GM19463 (cell line): ENCODE measurements around the gene LAD1.

Source experiments
- ATAC-seq: cut with Tn5 transposase; IDR thresholded peaks from one replicate; pipeline ENCODE4 v1.9.1; 2021; ENCODE audit warnings: mild to moderate bottlenecking, moderate library complexity; ENCODE audit not compliant: unreplicated experiment

The LAD1 gene

DNA sequence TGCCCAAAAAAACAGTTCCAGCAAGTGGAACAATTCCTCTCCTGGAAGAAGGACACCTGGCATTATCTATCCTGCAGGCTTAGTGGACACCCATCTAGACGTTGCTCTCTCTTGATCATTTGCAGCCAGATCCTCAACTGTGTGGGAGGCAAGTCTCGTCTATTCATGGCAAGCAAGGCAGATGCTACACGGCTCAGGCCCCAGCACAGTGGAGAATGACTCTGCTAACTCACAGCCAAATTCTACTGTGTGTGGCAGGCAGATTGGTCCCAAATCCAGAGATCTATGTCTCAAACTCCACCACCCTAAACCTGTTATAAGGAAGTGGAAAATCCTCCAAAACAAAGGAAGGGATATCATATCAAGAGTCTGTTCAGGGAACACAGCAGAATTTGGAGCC, 28.6 kb downstream of the LAD1 start:
- no peak for ATAC-seq

DNA sequence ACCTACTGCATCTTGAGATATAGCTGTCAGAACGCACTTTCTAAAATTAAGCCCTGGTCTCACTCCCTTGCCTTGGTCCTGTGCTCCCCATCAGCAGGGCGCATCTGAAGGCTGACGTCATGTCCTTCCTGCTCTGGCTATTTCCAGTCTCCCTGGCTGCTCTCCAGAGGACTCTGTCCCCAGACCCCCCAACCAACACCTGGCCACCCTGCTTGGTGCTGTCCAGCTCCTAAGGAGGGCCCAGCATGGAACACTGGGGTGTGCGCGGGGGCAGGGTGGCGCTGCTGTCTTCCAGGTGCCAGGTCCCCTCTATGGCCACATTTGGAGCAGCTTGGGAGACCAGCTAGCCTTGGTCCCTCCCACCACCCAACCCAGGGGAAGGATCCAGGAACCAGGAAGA, 29.9 kb downstream of the LAD1 start:
- no peak for ATAC-seq

DNA sequence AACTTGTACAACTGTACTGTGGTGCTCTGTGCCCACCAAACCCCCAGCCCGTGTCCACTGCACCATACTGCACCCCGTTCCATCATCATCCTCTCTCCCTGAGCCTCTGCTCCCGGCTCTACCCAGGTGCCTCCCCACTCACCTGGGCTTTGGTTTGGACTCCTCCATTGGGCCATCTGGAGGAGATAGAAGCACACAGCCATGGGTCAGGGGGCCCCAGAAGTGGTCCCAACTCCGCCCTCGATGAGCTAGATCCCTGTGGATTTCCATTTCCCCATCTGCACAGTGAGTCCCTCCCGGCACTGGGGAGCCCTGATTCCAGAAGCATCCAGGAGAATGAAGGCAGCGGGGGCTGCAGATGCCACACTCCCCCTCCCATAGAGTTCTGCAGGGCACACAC, 32.4 kb downstream of the LAD1 start:
- ATAC-seq: no peak

DNA sequence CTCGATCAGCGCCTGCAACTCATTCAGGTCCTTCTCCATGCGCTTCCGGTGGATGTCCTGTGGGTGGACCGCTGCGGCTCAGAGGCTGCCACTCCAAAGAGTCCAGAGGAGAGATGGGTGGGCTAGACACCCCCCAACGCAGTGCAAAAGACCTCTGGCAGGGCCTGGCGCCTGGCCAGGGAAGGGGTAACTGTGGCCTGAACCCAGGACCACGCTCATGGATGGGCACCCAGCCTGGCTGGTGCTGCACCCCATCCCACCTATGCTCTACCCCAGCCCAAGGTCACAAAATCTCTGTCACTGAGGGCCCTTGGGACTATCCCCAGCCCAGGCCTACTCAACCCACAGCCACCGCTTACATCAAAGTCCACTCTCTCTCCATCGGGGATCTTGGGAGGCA, 33.9 kb downstream of the LAD1 start:
- ATAC-seq: no peak

DNA sequence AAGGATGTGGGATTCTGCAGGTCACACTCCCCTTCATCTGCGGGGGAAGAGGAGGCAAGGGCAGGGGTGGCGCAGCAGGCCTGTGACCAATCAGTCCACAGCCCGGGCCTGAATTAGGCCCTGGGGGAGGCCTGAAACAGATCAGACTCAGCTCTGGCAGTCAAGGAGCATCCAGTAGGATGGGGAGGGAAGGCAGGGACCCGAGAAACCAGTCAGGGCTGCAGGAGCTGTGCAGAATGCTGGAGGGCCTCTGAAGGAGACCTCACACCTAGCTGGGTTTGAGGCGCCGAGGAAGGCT, 34.4 kb downstream of the LAD1 start:
- ATAC-seq: no peak

DNA sequence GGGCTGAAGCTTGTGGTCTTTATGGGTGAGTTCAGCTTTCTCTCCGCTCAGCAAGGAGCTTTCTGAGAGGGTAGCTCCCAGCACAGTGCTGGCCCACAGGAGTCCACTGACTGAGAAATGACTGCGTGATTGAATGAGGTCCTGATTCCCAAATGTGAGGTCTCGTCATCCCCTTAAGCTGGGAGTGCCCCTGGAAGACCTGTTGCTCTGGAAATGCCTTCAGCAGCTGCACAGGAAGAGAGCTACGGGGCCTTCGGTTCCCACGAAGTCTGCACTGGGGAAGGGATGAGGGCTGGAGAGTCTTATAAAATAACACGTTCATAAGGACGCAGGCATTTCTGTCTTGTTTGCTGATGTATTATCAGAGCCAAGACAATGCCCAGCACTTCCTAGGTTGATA, 35.7 kb downstream of the LAD1 start:
- no peak for ATAC-seq

DNA sequence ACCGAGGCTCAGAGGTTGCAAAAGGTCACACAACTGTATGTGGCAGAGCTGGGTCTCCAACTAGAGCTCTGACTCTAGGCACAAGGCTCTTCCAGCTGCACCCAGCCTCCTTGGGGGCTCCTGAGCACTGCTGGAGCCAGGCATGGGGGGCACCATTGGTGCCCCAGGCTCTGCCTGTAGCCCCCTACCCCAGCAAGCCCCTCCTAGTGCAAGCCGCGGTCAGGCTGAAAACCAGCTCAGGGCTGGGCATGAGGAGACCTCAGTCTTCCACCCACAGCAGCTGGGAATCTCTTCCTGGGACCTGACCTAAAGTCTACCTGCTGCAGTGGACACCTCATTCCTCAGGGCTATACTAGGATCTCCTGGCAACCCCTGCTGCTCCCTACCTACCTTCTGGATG, 36.2 kb downstream of the LAD1 start:
- no peak for ATAC-seq

DNA sequence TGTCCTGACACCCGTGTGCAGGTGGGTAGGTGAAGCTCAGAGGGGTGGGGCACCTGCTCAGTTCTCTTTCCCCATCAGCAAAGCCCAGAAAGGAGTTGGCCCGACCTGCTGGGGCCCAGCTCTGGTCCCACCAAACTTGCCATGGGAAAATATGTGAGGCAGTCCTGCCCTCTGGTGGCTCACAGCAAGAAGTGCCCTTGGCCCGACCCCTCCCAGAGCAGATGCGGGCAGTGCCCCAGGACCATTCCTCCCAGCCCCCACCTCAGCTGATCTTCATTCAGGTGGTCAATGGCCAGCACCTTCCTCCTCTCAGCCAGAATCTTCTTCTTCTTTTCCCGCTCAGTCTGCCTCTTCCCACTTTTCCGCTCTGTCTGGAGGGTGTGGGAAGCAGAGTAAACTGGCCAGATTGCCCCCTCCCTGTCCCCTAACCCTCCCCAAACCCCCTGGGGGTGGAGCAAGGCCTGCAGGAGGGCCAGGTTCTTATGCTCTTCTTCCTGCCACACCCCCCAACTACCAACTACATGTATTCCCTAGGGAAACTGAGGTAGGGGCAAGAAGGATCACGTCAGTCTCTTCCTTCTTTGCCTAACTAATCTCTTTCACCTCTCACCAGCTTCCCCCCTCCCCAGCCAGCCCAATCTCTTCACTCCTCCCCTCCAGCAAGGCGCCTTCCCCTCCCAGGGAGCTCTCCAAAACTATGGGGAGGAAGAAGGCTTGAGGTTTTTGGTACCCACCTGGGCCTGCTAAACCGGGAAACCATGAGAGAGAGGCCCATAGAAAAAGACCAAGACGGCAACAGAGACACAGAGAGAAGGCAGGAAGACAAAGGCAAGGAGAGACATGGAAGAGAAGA, 37.2 kb downstream of the LAD1 start:
- ATAC-seq: no peak

DNA sequence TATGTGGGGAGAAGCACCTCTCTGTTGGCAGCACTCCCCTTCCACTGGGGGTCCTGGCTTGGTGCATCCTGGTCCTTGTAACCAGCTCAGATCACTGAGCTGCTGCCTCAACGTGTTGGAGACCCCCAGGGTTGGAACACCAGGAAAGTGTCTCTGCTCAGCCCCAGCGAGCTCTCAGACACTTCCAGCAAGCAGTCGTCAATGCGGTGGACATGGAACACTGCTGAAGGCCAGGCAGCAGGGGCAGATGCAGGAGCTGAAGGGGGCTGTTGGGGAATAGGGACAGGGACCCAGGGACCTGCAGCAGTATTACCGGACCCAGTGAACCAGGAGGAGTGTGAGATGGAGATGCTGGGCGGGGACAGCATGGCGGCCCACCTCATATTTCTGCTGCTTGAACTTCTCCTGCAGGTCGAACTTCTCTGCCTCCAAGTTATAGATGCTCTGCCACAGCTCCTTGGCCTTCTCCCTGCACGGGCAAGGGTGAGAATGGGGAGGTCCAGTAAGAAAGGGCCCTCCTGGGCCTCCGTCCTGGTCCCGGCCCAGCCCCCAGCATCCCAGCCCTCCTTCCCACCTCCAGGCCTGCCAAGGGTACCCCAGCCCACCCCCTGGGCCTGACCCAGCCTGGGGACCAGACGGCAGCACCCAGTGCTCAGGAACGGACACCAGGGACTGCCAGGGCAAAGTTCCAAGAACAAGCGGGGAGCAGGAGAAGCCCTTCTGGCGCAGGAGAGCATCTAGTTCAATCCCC, 38.0 kb downstream of the LAD1 start:
- ATAC-seq: no peak

DNA sequence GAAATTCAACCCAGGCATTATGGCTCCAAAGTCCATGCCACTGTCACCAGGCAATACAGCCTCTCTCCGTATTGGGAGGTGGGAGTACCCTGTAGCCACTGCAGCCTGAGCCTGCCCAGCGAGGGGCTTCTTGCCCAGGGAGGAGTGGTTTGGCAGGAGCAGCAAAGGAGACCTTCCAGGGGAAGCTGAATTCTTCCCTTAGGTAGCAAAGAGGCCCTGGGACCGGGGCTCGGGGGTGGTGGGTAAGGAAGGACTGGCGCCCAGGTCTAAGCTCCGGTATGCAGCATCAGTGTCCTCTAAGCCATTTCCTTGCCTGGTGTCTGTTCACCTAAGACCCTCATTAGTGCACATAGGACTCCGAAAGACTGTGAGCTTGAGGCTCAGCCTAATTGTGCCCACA, 38.6 kb downstream of the LAD1 start:
- ATAC-seq: no peak

DNA sequence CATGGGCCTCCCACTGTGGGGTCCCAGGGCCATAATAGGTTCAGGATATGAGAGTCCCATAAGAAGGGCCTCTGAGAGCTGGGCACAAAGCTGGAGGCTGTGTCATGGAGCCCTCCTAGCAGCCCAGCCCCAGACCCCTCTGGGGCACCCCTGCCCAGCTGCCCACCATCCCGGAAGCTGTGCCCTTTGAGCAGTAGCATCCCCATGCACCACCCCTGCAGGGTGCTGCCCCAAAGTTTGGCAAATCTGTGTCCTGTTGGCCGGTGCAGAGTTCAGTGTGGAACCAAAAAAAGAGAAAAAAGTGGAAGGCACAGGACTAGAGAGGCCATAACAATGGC, 39.3 kb downstream of the LAD1 start:
- no peak for ATAC-seq

DNA sequence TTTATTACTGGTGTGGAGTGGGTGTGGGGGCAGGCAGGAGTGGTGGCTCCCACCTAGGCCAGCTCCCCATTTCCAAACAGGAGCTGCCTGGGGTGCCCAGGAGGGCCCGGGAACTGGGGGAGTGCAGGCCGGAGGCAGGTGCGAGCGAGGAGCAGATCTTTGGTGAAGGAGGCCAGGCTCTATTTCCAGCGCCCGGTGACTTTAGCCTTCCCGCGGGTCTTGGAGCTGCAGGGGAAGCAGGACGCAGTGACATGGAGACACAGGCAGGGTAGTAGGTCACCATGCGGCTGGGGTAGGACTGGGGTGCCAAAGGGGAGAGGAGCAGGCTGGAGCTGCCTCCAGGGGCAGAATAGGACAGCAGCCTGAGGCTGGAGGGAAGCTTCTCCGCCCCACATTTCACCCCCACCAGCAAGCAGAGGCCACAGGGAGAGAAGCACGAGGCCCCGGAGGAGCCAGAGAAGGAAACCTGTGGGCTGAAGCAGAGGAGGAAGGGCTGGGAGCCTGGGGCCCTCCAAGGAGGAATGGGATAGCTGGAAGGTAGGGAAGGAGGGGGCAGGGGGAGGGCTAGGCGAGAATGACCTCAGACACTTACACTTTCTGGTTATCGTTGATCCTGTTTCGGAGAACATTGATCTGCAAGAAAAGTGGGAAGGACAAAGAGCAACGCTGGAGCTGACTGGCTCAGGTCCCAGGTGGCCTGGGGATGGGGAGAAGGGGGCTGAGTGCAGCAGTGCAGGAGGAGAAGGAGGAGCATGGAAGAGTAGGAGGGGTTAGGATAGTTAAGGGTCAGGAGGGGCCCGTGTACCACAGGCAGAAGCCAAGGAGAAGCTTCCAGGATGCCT, 39.9 kb downstream of the LAD1 start:
- ATAC-seq: no peak

DNA sequence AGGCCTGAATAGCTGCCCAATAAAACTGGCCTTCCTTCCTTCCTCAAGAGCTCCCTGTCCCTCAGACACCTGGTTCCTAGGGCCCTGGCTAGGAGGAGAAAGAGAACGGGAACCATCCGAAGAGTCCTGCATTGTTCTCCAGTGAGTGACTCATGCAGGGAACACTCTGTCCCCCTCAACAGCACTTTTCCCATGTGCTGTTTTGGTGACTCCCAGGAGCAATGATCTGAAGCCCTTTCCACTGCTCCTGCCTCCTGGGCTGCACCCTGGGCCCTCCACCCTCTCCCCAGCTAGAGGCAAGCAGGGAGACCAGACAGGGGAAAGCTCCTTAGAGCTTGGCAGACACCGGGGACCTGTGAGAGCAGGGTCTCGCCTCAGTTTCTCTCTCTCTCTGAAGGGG, 40.5 kb downstream of the LAD1 start:
- no peak for ATAC-seq

DNA sequence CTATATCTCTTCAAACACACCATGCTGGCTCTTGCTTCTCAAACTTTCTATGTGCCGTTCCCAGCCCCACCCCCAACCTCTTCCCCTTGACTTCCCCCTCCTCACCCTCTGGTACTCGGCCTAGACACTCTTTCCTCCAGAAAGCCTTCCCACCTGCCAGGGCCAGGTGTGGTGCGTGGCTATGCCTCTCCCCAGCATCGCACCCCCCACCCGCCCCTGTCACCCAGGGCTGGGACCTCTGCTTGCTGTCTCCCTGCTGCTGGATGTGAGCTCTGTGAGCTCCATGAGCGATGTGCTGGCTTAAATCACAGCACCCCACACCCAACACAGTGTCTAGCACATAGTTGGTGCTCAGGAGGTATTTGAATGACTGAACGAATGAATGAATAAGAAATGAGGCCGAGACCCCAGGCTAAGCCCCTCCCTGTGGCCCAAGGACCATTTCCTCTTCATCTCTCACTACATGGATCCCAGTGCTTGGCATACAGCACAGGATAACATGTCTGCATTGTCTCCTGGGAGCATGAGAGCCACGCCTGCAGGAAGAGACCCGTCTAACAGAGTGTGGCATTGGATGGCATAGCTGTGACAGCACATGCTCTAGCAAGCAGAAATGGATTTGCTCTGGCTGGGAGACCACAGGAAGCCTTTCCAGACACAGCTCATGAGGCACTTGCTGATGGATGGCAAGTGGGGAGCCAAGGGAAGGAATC, 41.3 kb downstream of the LAD1 start:
- ATAC-seq: no peak

DNA sequence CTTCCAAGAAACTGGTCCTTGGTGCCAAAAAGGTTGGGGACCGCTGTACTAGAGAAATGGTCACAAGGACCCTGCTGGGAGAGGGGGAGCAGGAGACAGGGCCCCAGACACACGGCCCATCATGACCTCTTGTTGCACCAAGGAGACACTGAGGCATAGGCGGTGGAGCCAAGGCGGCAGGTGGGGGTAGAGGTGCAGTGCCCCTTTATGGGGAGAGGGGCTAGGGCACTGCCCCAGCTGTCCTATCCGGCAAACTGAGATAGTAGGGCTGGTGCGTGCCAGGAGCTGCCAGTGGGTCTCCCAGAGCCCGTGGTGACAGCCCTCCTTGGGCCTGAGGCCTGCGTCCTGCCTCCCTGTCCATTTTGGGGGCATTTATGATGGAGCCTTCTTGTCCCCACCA, 41.9 kb downstream of the LAD1 start:
- ATAC-seq: no peak

DNA sequence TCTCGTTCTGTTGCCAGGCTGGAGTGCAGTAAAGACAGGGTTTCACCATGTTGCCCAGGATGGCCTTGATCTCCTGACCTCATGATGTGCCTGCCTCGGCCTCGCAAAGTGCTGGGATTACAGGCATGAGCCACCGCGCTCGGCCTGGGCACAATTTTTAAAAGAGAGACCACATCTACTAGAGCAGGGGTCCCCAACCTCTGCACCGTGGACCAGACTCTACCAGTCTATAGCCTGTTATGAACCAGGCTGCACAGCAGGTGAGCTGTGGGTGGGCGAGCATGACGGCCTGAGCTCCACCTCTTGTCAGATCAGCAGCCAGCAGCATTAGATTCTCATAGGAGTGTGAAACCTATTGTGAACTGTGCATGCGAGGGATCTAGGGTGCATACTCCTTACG, 42.4 kb downstream of the LAD1 start:
- ATAC-seq: no peak

DNA sequence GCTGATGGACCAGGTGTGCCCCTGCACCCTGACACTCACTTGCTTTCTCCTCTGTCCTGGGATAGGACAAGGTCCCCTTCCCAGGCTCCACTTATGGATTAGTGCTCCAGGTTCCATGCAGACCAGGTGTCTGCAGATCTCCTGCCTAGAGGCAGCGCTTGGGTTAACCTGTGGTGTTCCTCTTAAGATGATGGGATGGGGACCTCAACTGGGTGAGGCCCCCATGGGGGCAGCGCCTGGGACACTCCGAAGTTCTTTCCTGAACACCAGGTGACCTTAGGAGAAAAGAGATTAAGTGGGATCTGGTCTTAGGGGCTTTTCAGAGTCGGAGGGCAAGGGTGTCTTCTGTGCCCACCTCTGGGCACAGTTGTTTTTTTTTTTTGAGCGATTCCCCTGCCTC, 42.9 kb downstream of the LAD1 start:
- ATAC-seq: no peak

DNA sequence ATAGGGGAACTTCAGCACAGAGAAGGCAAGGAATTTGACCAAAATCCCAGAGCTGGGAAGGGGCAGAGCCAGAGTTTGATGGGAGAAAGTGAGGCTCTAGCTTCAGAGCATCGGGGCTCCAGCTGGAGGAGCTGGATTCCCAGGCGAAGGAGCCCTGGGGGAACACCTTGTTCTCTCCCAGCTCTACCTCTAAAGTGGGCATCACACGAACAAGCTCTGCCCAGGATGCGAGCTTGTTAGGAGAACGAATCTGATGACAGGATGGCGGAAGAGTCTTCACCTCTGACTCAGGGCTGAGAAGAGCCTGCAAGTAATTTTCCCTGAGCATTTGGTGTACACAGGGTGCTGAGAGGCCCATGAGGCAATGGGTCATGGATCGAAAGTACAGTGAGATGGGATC, 43.7 kb downstream of the LAD1 start:
- no peak for ATAC-seq

DNA sequence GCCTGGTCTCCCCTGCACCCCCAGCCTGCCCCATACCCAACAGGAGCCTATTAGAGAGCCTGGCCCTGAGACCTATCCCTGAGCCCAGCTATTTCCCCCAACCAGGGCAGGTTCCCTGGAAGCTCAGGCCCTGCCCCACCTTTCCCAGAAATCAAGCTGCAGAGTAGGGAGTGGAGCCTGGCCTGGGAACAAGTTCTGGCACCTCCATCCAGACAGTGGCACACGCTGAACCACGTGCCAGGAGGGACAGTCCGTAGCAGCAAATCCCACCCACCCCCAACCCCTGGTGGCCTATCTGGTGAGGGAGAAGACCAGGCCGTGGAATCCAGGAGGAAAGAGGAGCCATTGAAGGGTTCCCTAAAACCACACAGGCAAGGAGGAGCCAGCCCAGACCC, 44.2 kb downstream of the LAD1 start:
- ATAC-seq: no peak

DNA sequence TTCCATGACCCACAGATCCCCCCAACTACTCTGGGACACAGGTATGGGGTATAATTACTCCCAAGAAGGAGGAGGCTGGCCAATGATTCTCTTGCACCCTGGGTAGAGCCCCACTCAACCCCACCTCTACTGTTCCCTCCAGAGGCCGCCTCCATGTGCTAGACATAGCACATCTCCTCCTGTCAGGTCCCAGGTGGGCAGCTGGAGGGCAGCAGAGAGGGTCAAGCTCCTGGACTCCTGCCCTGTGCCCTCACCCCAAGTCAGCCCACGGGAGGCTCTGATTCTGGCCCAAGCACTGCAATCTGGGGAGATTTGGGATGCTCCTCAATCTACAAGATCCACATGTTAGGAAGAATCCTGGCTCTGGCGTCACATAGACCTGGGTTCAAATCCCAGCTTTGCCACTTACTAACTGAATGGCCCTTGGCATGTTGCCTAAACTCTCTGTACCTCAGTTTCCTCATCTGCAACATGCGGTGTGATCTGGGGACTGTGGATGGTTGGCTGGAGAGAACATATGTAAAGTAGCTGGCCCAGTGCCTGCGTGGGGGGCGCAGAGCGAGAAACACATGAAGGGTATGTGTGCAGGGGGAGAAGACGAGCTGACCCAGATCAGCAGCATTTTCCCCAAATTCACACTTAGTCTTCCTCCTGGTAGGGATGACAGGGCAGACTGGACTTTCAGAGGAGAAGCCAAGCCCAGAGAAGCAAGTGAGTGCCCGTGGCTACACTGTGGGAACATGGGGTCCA, 44.8 kb downstream of the LAD1 start:
- ATAC-seq: no peak
